GM12878 (cell line): ENCODE results near the gene SLC25A46. TPM values are rescaled to one million over a fixed set of nuclear protein-coding genes. Genes with fewer than 3 reads are reported as not detected.

Source experiments
- ATAC-seq: fragments of 200-7000 bp; cut with Tn5 transposase; 3 replicates; pipeline ENCODE4 v1.9.1; 2020; ENCODE audit warnings: mild to moderate bottlenecking, moderate library complexity
- BruUV-seq: library from RNA; stranded (reverse); fragments of 400-500 nt; replicated peaks from 2 replicates; lab custom pipeline; 2021; lab: Mats Ljungman, UMichigan
- CTCF ChIA-PET: fragments of 300-600 bp; sonication (Branson Sonifier 250); formaldehyde crosslinking; extraction: SDS; loops from one replicate; lab custom pipeline; 2021; ENCODE audit warnings: inconsistent platforms; lab: Yijun Ruan, JAX
- POLR2A ChIA-PET: fragments of 350-600 bp; formaldehyde crosslinking; extraction: SDS; loops from one replicate; lab custom pipeline; 2021; ENCODE audit warnings: inconsistent platforms; lab: Charles Lee
- RAD21 ChIA-PET: fragments of 300-600 bp; sonication (Branson Sonifier 250); formaldehyde crosslinking; loops from one replicate; lab custom pipeline; 2023; ENCODE audit warnings: antibody characterized with exemption; ENCODE audit not compliant: unreplicated experiment; lab: Charles Lee
- SMC1A ChIA-PET: fragments of 300-600 bp; sonication (Branson Sonifier 250); formaldehyde crosslinking; loops from one replicate; lab custom pipeline; 2023; ENCODE audit not compliant: unreplicated experiment, uncharacterized antibody; lab: Charles Lee
- DNase-seq: peaks from one replicate; pipeline ENCODE4 v3.0.0-alpha.2; 2011; ENCODE audit warnings: low read depth, low spot score
- FAIRE-seq: peaks from 3 replicates; lab custom pipeline; 2011; peaks lifted over from hg19 to GRCh38; lab: Jason Lieb, UNC
- H2AFZ ChIP-seq: 2 replicates; pipeline ENCODE4 v1.6.0; 2011; ENCODE audit warnings: low read depth, low read length, control low read depth; ENCODE audit not compliant: control insufficient read depth
- H3K27ac ChIP-seq: 2 replicates; pipeline ENCODE4 v1.5.1; 2011; ENCODE audit warnings: control low read depth; ENCODE audit not compliant: control insufficient read depth, insufficient read depth
- H3K27me3 ChIP-seq, 2 experiments: replicated peaks in 1 of 2; 2 replicates each; pipeline versions ENCODE4 v1.6.0 to v1.6.1; 2011; ENCODE audit warnings: low read length in 1 of 2; ENCODE audit not compliant: control insufficient read depth in 2 of 2, insufficient read depth in 2 of 2
- H3K36me3 ChIP-seq, 2 experiments: 2 replicates each; pipeline ENCODE4 v1.5.1; 2011; ENCODE audit warnings: low read length in 1 of 2; ENCODE audit not compliant: control insufficient read depth in 2 of 2, insufficient read depth in 2 of 2
- H3K4me1 ChIP-seq: 2 replicates; pipeline ENCODE4 v1.6.1; 2011; ENCODE audit warnings: mild to moderate bottlenecking, low read length, moderate library complexity, mixed read lengths; ENCODE audit not compliant: control insufficient read depth, insufficient read depth
- H3K4me2 ChIP-seq: 2 replicates; pipeline ENCODE4 v1.6.0; 2011; ENCODE audit warnings: control low read depth; ENCODE audit not compliant: control insufficient read depth, insufficient read depth
- H3K4me3 ChIP-seq: fragments of 200-600 bp; sonication (generic); 2 replicates; pipeline ENCODE4 v1.5.1; 2016
- H3K79me2 ChIP-seq: 2 replicates; pipeline ENCODE4 v1.6.0; 2011; ENCODE audit warnings: low read length; ENCODE audit not compliant: control insufficient read depth, insufficient read depth
- H3K9ac ChIP-seq: 2 replicates; pipeline ENCODE4 v1.8.0; 2011; ENCODE audit warnings: low read length, control low read depth, mixed read lengths; ENCODE audit not compliant: control insufficient read depth, insufficient read depth
- H3K9me3 ChIP-seq: replicated peaks from 3 replicates; pipeline ENCODE4 v1.5.1; 2011; ENCODE audit warnings: mild to moderate bottlenecking, low read length; ENCODE audit not compliant: control insufficient read depth, insufficient read depth
- H4K20me1 ChIP-seq: 2 replicates; pipeline ENCODE4 v1.6.0; 2011; ENCODE audit not compliant: control insufficient read depth, insufficient read depth
- ATF7 ChIP-seq: fragments of 450-650 bp; IDR thresholded peaks from 2 replicates; pipeline ENCODE4 v1.6.1; 2016; ENCODE audit warnings: low read depth, mild to moderate bottlenecking
- NFYB ChIP-seq: IDR thresholded peaks from 2 replicates; pipeline ENCODE4 v1.6.1; 2011; ENCODE audit warnings: low read depth, mild to moderate bottlenecking, low read length, improper control_type of control experiment, moderate library complexity; ENCODE audit not compliant: insufficient read depth
- RCOR1 ChIP-seq: conservative IDR thresholded peaks from 2 replicates; pipeline ENCODE4 v1.6.1; 2012; ENCODE audit warnings: low read depth, low read length, improper control_type of control experiment
- RUNX3 ChIP-seq: IDR thresholded peaks from 2 replicates; pipeline ENCODE4 v1.6.1; 2012; ENCODE audit warnings: low read length, inconsistent platforms
- STAT3 ChIP-seq: IDR thresholded peaks from 2 replicates; pipeline ENCODE4 v1.6.1; 2011; ENCODE audit warnings: low read depth, low read length, improper control_type of control experiment
- ZNF384 ChIP-seq: IDR thresholded peaks from 2 replicates; pipeline ENCODE4 v1.6.1; 2012; ENCODE audit warnings: low read depth, mild to moderate bottlenecking, low read length, improper control_type of control experiment, borderline replicate concordance
- whole genome bisulfite sequencing: methylation state at CpG from one replicate; pipeline ENCODE4 v1.1.6; 2016; ENCODE audit warnings: low lambda C conversion rate; ENCODE audit not compliant: insufficient replicate concordance, insufficient coverage; ENCODE audit errors: missing lambda C conversion rate; 5-methylcytosine and 5-hydroxymethylcytosine counted together
- in situ Hi-C: fragments of 300-500 bp; cut with MboI; formaldehyde crosslinking; loops from 9 replicates; pipeline ENCODE4 v1.14.3; 2018; ENCODE audit warnings: mixed read lengths
- intact Hi-C: fragments of 100-400 bp; cut with micrococcal nuclease; formaldehyde crosslinking; loops from one replicate; pipeline ENCODE4 v1.14.2; 2022; ENCODE audit not compliant: unreplicated experiment
- polyA plus RNA-seq, 11 experiments: library from polyadenylated mRNA; depleted of rRNA in 4 of 11; unstranded in 6 of 11; stranded (reverse) in 5 of 11; fragments of >200 nt; fragmentation: Nextera tagmentation in 4 of 11; fragmentation: Illumina TruSeq in 1 of 11; extraction: Ambion mirVana in 4 of 11; extraction: Trizol in 1 of 11; gene quantifications; 1 replicate in 1 of 11; 2 replicates in 10 of 11; pipeline versions ENCODE4 v1.2.1 to v1.2.3, GENCODE V29; 2011 to 2016; ENCODE audit warnings: inconsistent platforms in 2 of 11, missing spikeins in 2 of 11, low read depth in 1 of 11
- total RNA-seq, 4 experiments: library from RNA; depleted of rRNA in 3 of 4; stranded (reverse); fragments of >200 nt in 3 of 4; fragmentation: Illumina TruSeq in 1 of 4; extraction: Trizol in 1 of 4; gene quantifications; 2 replicates each; pipeline versions ENCODE4 v1.2.1 to v1.2.3, GENCODE V29; 2013 to 2021
- TF ChIP-seq, protein P1 (sequence below): fragments of 450-650 bp; conservative IDR thresholded peaks from 2 replicates; pipeline ENCODE4 v1.6.1; 2017; ENCODE audit warnings: mild to moderate bottlenecking, moderate library complexity
- TF ChIP-seq, protein P2 (sequence below): fragments of 450-650 bp; IDR thresholded peaks from 2 replicates; pipeline ENCODE4 v1.6.1; 2016; ENCODE audit warnings: mild to moderate bottlenecking

Gene SLC25A46
- total and polyA plus RNA-seq, 10 of the 15 experiments (the other 5 are each of a cell fraction or from before 2014, with no cell fraction given): 18.0 to 89.6 (median 68.2) TPM

DNA sequence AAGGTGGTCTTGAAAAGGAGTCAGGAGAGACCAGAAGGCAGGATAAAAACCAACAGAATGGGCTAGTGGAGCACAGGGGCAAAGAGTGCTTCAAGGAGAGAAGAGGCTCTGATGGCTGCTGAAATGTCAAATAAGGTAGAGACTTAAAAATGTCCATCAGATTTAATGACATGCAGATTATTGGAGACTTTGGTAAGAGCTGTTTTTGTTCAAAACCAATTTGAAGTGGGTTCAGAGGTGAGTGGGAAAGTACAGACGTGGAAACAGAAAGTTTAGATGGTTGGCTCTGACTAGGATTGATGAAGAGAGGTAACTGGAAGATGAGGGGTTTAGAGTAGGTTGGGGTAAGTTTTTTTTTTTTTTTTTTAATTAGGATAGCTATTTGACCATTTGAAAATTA is 14.1 kb downstream of the SLC25A46 start (continued):
- TF ChIP-seq, protein P1, sequence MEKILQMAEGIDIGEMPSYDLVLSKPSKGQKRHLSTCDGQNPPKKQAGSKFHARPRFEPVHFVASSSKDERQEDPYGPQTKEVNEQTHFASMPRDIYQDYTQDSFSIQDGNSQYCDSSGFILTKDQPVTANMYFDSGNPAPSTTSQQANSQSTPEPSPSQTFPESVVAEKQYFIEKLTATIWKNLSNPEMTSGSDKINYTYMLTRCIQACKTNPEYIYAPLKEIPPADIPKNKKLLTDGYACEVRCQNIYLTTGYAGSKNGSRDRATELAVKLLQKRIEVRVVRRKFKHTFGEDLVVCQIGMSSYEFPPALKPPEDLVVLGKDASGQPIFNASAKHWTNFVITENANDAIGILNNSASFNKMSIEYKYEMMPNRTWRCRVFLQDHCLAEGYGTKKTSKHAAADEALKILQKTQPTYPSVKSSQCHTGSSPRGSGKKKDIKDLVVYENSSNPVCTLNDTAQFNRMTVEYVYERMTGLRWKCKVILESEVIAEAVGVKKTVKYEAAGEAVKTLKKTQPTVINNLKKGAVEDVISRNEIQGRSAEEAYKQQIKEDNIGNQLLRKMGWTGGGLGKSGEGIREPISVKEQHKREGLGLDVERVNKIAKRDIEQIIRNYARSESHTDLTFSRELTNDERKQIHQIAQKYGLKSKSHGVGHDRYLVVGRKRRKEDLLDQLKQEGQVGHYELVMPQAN: no peak
- TF ChIP-seq, protein P2, sequence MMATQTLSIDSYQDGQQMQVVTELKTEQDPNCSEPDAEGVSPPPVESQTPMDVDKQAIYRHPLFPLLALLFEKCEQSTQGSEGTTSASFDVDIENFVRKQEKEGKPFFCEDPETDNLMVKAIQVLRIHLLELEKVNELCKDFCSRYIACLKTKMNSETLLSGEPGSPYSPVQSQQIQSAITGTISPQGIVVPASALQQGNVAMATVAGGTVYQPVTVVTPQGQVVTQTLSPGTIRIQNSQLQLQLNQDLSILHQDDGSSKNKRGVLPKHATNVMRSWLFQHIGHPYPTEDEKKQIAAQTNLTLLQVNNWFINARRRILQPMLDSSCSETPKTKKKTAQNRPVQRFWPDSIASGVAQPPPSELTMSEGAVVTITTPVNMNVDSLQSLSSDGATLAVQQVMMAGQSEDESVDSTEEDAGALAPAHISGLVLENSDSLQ: peak; percentile 70
- TF ChIP-seq NFYB (no peak), STAT3 (no peak)
- TF ChIP-seq, all 136 proteins: peak for 4

- CTCF ChIA-PET: interaction anchor here (0.7 to 4.6 kb wide), 6 partner anchors 10 to 754 kb away, joined by 3 to 33 read pairs (median 4); partner anchors contain the start of gene SLC25A46
- H3K4me3 ChIP-seq: no peak overlapping the region
- SMC1A ChIA-PET: interaction anchor here (0.6 to 3.8 kb wide), 6 partner anchors 10 to 1689 kb away, joined by 3 to 67 read pairs (median 4); partner anchors contain the start of genes SLC25A46 and WDR36
- no peaks in the 10 kb centered on the region for H4K20me1 ChIP-seq
- in situ Hi-C loops (loop anchor here (10.0 kb wide), 3 partner anchors 311 to 531 kb away; partner anchors contain the start of gene WDR36), intact Hi-C loops (loop anchor here (5.0 to 10.0 kb wide), 3 partner anchors 521 to 1061 kb away; partner anchors contain the start of gene STARD4)
- RAD21 ChIA-PET: interaction anchor here (0.6 to 2.6 kb wide), 6 partner anchors 14 to 1004 kb away, joined by 3 to 10 read pairs (median 4); no protein-coding TSS in a partner anchor
- peak overlapping the region; percentile 96 for H3K27ac ChIP-seq
- peaks cover 0 to 8% of the 10 kb centered on the region in 2 experiments; a peak in 1 of 4 replicates for H3K36me3 ChIP-seq
- peaks cover 22% of the 10 kb centered on the region for H3K79me2 ChIP-seq
- H3K4me1 ChIP-seq: peaks cover 30% of the 10 kb centered on the region
- peak overlapping the region; percentile 72 for H3K4me2 ChIP-seq
- 100% methylated on average over 2 of the region's 2 CpGs for WGBS
- H3K9me3 ChIP-seq: no peaks in the 10 kb centered on the region
- FAIRE-seq: no peak
- H3K27me3 ChIP-seq: no peaks in the 10 kb centered on the region
- POLR2A ChIA-PET: interaction anchor here (0.6 to 4.3 kb wide), 5 partner anchors 15 to 1125 kb away, joined by 3 to 45 read pairs (median 4); partner anchors contain the start of gene SLC25A46
- peak; percentile 36 for ATAC-seq
- no peak overlapping the region for H2AFZ ChIP-seq
- TF ChIP-seq ZNF384: no peak
- 0 out of 2 replicates have a peak, but pooled peaks have one; percentile 10 for TF ChIP-seq ATF7
- peak; percentile 5; the same call in 1 of the 2 replicates for TF ChIP-seq RUNX3
- no peak for TF ChIP-seq RCOR1
- BruUV-seq: no TSS peak
- H3K9ac ChIP-seq: no peak overlapping the region
- no peak for DNase-seq
Measured at GRCh38 chr5:110753600-110753999, 14.8 kb downstream of the SLC25A46 start.
